GM21529 (cell line): ENCODE measurements around the gene DMRT1.
A peak's percentile ranks its signal among the peaks of the same experiment; 100 is the strongest.

Experiments
- ATAC-seq: cut with Tn5 transposase; IDR thresholded peaks from one replicate; pipeline ENCODE4 v1.9.1; 2021; ENCODE audit not compliant: unreplicated experiment

Gene DMRT1

GRCh38 chr9:920927-921326 is 79.4 kb downstream of the DMRT1 start:
- ATAC-seq: no peak

- ATAC-seq: no peak
These were observed 80.7 kb downstream of the DMRT1 start for GRCh38 chr9:922171-922570.

- ATAC-seq: no peak
These were observed 81.2 kb downstream of the DMRT1 start for GRCh38 chr9:922731-923130.

GRCh38 chr9:926976-927375 is 85.5 kb downstream of the DMRT1 start:
- ATAC-seq: no peak

- peak; percentile 85 for ATAC-seq
These were observed 87.0 kb downstream of the DMRT1 start for GRCh38 chr9:928363-929042.

- ATAC-seq: no peak
These were observed 88.2 kb downstream of the DMRT1 start for GRCh38 chr9:929719-930118.

- no peak for ATAC-seq
These were observed 91.9 kb downstream of the DMRT1 start for GRCh38 chr9:933356-933755.

GRCh38 chr9:935348-935965 is 94.0 kb downstream of the DMRT1 start:
- no peak for ATAC-seq

- ATAC-seq: no peak
These were observed 101.5 kb downstream of the DMRT1 start for GRCh38 chr9:942805-943580.

GRCh38 chr9:947985-948384 is 106.5 kb downstream of the DMRT1 start:
- no peak for ATAC-seq

GRCh38 chr9:948497-948896 is 107.0 kb downstream of the DMRT1 start:
- ATAC-seq: no peak

GRCh38 chr9:950139-950538 is 108.6 kb downstream of the DMRT1 start:
- no peak for ATAC-seq

GRCh38 chr9:952546-952945 is 111.0 kb downstream of the DMRT1 start:
- no peak for ATAC-seq

GRCh38 chr9:959105-959504 is 117.6 kb downstream of the DMRT1 start:
- ATAC-seq: no peak

- ATAC-seq: no peak
These were observed 118.4 kb downstream of the DMRT1 start for GRCh38 chr9:959914-960313.

GRCh38 chr9:962023-962422 is 120.5 kb downstream of the DMRT1 start:
- ATAC-seq: no peak

GRCh38 chr9:965497-965896 is 124.0 kb downstream of the DMRT1 start:
- no peak for ATAC-seq

- ATAC-seq: no peak
These were observed 125.4 kb downstream of the DMRT1 start for GRCh38 chr9:966870-967269.

- ATAC-seq: no peak
These were observed 125.9 kb downstream of the DMRT1 start for GRCh38 chr9:967436-967835.

- no peak for ATAC-seq
These were observed 126.6 kb downstream of the DMRT1 start for GRCh38 chr9:967903-968641.

GRCh38 chr9:969310-970150 is 128.0 kb downstream of the DMRT1 start:
- no peak for ATAC-seq
